NCI-H1105 (cell line): Measurements from ENCODE around the gene ESYT2.

Experiments used
- DNase-seq: peaks from one replicate; lab custom pipeline; 2025; lab: John Stamatoyannopoulos, UW

Gene ESYT2

DNA sequence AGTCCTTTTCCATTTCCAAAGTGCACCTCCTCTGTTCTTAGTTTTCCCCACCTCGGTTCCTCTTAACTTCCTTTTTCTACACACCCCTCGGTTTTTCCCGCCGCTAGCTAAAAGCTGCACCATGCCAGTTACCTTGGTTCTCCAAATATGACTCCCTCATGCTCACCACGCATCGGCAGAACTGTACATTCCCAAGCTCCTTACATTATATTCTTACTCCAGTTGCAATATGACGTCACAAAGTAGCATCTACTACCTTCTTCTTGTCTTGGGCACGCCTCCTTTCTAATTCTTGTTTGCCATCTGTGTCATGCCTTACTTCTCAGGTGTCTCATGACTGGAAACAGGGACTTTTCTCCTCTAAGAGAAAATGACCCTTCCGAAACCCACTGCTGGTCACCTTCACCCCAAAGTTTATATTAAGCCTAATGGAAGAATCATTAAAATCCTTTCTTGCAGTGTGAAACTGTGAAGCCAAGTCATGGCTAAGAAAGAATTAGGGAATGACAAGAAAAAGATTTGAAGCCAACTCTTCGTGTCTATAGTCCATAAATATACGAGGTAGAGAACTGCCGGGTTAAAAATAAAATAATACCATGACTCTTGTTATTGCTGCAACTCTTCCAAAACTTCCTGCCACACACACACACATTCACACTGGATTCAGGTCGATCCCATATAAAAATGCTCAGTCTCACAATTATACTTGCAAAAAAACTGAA is 1.7 kb downstream of the ESYT2 start:
- no peak for DNase-seq

GRCh38 chr7:158825628-158826289 is 3.5 kb downstream of the ESYT2 start:
- no peak for DNase-seq

- DNase-seq = no peak
These were observed 5.3 kb downstream of the ESYT2 start for GRCh38 chr7:158824028-158824427.

GRCh38 chr7:158821171-158822031 is 7.9 kb downstream of the ESYT2 start:
- no peak for DNase-seq

DNA sequence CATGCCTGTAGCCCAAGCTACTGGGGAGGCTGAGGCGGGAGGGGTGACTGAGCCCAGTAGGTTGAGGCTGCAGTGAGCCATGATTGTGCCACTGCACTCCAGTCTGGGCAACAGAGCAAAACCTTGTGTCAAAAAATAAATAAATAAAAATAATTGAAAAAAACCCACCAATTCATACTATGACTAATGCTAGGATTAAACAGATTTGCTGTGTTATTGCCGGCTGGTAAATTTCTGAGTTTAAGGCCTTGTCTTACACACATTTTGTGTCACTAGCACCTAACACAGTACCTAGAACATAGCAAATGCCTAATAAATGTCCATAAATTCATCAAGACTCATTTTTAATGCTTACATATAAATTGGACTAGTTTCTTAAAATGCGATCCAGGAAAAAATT is 8.7 kb downstream of the ESYT2 start:
- no peak for DNase-seq

DNA sequence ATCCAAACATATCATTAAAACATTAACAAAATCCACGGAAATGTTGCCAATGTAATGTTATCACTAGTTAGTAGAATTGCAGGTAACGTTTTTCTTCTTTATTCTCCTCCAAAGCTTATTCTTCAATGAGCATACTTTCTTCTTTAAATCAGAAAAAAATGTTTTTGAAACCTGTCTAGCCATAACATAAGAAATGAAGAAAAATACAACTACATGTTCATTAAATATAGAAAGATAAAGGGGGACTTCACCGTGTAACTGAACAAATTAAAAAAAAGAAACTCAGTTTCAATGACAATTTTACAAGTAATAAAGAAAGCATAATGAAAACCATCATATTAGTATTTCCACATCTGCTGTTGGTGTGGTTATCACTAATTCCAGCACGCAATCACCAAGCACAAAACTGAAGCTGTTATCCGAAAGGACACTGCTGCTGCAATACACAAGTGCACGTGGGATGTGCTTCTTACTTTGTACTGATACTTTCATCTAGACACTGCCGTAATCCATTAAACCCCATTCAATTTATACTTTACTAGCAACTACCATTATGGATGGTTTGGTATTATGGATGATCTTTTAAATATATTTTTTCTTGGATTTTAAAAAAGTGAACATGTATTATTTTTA is 9.6 kb downstream of the ESYT2 start:
- no peak for DNase-seq

GRCh38 chr7:158818325-158819213 is 10.7 kb downstream of the ESYT2 start:
- no peak for DNase-seq

- no peak for DNase-seq
These were observed 12.3 kb downstream of the ESYT2 start for GRCh38 chr7:158816995-158817394.

GRCh38 chr7:158816271-158816670 is 13.0 kb downstream of the ESYT2 start:
- no peak for DNase-seq

DNA sequence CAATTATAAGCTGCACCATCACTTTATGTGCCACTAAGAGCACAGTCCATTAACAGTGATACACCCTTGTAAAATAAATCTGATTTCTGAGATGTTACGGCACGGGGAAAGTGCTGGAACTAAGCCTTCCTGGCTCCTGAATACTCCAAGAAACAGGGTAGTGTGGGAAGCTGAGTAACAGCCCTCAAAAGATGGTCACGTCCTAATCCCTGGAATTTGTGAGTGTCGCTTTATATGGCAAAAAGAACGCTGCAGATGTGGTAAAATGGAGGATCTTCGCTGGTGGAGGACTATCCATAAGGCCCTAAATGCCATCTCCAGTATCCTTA is 13.5 kb downstream of the ESYT2 start:
- no peak for DNase-seq

GRCh38 chr7:158815083-158815799 is 14.1 kb downstream of the ESYT2 start:
- DNase-seq = no peak

GRCh38 chr7:158814637-158815036 is 14.7 kb downstream of the ESYT2 start:
- no peak for DNase-seq

DNA sequence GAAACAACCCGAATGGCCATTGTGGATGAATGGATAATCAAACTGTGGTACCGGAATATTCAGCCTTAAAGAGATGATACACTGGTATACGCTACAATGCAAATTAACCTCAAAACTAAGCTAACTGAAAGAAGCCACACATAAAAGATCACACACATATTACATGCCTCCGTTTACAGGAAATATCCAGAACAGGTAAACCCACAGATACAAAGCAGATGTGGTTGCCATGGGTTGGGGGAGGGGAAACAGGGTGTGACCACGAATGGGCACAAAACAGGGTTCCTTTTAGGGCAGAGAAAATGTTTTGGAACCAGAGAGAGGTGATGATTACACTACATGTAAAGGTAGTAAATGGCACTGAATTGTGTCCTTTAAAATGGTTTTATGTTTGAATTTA is 16.6 kb downstream of the ESYT2 start:
- no peak for DNase-seq

GRCh38 chr7:158811894-158812293 is 17.4 kb downstream of the ESYT2 start:
- no peak for DNase-seq

DNA sequence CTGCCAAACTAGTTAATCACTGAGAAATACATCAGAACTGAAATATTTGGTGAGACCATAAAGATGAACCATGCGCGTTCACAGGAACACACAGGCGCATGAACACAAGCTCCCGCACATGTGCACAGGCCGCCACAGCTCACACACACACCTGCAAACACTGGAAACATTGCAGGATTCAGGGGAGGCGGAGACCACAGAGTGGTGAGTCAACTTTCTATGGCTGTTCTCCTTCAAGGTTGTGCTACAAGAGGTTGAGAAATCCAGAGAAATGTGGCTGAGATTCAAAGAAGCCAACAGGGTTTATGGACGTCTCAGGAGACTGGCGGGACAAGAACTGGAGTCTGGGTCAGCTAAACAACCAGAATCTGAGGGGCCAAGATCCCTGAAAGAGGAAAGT is 17.8 kb downstream of the ESYT2 start:
- DNase-seq = no peak

DNA sequence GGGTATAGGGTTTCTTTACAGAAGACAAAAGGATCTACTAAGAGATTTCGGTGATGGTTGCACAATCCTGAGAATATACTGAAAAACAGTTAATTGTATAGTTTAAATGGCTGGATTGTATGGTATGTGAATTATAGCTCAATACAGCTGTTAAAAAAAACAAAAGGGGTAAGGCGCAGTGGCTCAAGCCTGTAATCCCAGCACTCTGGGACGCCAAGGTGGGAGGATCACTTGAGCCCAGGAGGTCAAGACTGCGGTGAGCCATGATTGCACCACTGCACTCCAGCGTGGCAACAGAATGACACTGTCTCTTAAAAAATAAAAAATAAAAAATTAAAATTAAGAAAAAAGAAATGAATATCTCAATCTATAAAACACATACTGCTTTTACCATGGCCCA is 18.5 kb downstream of the ESYT2 start:
- DNase-seq = no peak

DNA sequence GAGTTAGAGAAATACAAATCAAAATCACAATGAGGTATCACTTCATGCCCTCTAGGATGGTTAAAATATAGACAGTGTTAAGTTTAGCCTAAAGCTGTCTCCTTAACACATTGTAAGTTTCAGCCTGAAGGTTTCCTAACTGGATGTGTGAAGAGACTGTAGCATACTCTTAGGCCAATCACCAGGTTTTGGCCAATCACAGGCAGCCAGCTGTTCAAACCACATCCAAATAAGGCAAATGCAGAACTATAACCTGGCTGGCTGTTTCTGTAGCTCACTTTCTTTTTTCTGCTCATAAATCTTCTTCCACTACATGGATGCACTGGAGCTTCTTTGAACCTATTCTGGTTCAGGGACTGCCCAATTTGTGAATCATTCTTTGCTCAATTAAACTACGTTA is 19.7 kb downstream of the ESYT2 start:
- no peak for DNase-seq

GRCh38 chr7:158808126-158808525 is 21.2 kb downstream of the ESYT2 start:
- DNase-seq = no peak

- no peak for DNase-seq
These were observed 23.4 kb downstream of the ESYT2 start for GRCh38 chr7:158805937-158806336.

GRCh38 chr7:158805414-158805813 is 23.9 kb downstream of the ESYT2 start:
- no peak for DNase-seq

DNA sequence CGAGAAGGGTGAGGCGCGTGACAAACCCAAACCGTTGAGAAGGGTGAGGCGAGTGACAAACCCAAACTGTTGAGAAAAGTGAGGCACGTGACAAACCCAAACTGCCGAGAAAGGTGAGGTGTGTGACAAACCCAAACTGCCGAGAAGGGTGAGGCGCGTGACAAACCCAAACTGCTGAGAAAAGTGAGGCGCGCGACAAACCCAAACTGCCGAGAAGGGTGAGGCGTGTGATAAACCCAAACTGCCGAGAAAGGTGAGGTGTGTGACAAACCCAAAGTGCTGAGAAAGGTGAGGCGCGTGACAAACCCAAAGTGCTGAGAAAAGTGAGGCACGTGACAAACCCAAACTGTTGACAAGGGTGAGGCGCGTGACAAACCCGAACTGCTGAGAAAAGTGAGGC is 25.0 kb downstream of the ESYT2 start:
- DNase-seq = no peak
